ES-I3 (cell line): ENCODE measurements around the gene NCAPH2.

Experiments used
- H3K36me3 ChIP-seq: 2 replicates; pipeline ENCODE4 v1.6.1; 2013; ENCODE audit warnings: mild to moderate bottlenecking, low read length, control low read depth, moderate library complexity; ENCODE audit not compliant: insufficient read depth
- H3K4me1 ChIP-seq: 2 replicates; pipeline ENCODE4 v1.6.1; 2013; ENCODE audit warnings: mild to moderate bottlenecking, control low read depth, low read length; ENCODE audit not compliant: insufficient read depth
- H3K9ac ChIP-seq: 2 replicates; pipeline ENCODE4 v1.6.1; 2013; ENCODE audit warnings: low read depth, mild to moderate bottlenecking, low read length, moderate library complexity
- H3K9me3 ChIP-seq: 2 replicates; pipeline ENCODE4 v1.6.1; 2013; ENCODE audit warnings: mild to moderate bottlenecking, low read length, moderate library complexity; ENCODE audit not compliant: control insufficient read depth, insufficient read depth

The NCAPH2 gene

GRCh38 chr22:50546326-50547262, 38.6 kb downstream of the NCAPH2 start:
- H3K9ac ChIP-seq = no peak overlapping the region
- no peaks in the 10 kb centered on the region for H3K9me3 ChIP-seq
- H3K4me1 ChIP-seq = no peaks in the 10 kb centered on the region
- no peaks in the 10 kb centered on the region for H3K36me3 ChIP-seq

- H3K9ac ChIP-seq = no peak overlapping the region
- no peaks in the 10 kb centered on the region for H3K4me1 ChIP-seq
- H3K9me3 ChIP-seq = no peaks in the 10 kb centered on the region
- H3K36me3 ChIP-seq = no peaks in the 10 kb centered on the region
Observed at GRCh38 chr22:50547263-50547985, 39.4 kb downstream of the NCAPH2 start.

- no peaks in the 10 kb centered on the region for H3K4me1 ChIP-seq
- no peaks in the 10 kb centered on the region for H3K36me3 ChIP-seq
- H3K9ac ChIP-seq = no peak overlapping the region
- no peaks in the 10 kb centered on the region for H3K9me3 ChIP-seq
Observed at GRCh38 chr22:50548040-50548920, 40.3 kb downstream of the NCAPH2 start.

DNA sequence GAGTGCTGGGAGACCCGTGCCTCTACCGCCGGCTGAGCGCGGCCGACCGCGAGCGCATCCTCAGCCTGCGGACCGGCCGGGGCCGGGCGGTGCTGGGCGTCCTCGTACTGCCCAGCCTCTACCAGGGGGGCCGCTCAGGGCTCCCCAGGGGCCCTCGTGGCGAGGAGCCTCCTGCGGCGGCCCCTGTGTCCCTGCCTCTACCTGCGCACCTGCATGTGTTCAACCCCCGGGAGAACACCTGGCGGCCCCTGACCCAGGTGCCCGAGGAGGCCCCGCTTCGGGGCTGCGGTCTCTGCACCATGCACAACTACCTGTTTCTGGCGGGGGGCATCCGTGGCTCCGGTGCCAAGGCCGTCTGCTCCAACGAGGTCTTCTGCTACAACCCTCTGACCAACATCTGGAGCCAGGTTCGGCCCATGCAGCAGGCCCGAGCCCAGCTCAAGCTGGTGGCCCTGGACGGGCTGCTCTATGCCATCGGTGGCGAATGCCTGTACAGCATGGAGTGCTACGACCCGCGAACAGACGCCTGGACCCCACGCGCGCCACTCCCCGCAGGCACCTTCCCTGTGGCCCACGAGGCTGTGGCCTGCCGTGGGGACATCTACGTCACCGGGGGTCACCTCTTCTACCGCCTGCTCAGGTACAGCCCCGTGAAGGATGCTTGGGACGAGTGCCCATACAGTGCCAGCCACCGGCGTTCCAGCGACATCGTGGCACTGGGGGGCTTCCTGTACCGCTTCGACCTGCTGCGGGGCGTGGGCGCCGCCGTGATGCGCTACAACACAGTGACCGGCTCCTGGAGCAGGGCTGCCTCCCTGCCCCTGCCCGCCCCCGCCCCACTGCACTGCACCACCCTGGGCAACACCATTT, 41.1 kb downstream of the NCAPH2 start:
- Histone ChIP-seq H3K4me1 (no peaks in the 10 kb centered on the region), H3K9me3 (no peaks in the 10 kb centered on the region), H3K36me3 (no peaks in the 10 kb centered on the region), H3K9ac (no peak overlapping the region)

DNA sequence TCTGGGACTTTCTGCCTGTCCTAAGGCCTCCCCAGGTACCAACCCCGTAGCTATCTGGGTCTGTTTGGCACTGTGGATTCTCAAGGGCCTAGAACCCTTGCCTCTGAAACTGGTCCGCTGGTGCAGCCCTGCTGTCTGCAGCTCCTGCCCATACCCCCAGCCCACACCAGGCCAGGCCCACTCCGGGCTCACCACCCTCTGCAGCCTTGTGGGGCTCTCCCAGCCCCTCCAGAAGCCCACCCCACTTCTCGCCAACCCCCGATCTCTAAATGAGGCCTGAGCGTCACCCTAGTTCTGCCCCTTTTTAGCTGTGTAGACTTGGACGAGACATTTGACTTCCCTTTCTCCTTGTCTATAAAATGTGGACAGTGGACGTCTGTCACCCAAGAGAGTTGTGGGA, 42.4 kb downstream of the NCAPH2 start:
- Histone ChIP-seq H3K9me3 (no peaks in the 10 kb centered on the region), H3K4me1 (no peaks in the 10 kb centered on the region), H3K9ac (no peak overlapping the region), H3K36me3 (no peaks in the 10 kb centered on the region)

DNA sequence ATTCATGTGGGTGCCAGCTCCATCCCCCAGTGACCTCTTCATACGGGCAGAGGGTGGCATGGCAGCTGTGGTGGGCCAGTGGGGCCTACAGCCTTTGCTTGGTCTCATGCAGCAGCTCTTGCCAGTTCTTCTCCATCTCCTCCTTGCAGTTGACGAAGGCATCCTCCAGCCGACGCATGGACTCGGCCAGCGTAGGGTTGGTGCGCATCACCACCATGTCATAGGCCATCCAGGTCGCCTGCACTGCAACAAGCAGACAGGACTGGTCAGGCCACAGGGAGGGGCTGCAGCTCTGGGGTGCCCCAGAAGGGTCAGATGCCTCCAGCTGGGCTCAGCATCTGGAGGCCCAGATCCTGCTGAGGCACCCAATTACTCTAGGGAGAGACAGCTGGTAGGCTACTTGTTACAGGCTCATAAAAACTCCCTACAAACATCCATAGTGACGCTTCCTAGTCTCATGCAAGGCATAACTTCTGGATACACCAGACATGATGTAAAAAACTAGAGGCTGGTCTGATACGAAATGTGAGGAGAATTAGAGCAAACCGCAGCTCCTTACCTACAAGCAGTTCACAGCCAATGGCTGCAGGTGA, 43.2 kb downstream of the NCAPH2 start:
- H3K9me3 ChIP-seq = no peaks in the 10 kb centered on the region
- no peaks in the 10 kb centered on the region for H3K4me1 ChIP-seq
- no peak overlapping the region for H3K9ac ChIP-seq
- H3K36me3 ChIP-seq = no peaks in the 10 kb centered on the region

DNA sequence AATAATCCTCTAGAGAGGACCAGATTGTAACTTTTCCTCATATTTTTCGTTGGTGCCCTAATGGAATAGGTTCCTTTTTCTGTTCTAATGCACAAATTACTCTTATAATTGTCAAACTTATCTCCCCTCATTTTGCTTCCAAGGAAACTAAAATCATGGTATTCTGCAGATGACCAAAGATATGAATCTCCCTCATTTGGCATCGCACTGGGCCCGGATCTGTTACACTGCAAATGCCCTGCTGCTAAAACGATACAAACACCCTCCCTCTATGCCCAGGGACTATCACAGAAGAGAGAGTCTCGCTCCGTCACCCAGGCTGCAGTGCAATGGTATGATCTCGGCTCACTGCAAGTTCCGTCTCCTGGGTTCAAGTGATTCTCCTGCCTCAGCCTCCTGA, 45.3 kb downstream of the NCAPH2 start:
- H3K9me3 ChIP-seq = no peaks in the 10 kb centered on the region
- H3K9ac ChIP-seq = no peak overlapping the region
- H3K36me3 ChIP-seq = no peaks in the 10 kb centered on the region
- no peaks in the 10 kb centered on the region for H3K4me1 ChIP-seq

DNA sequence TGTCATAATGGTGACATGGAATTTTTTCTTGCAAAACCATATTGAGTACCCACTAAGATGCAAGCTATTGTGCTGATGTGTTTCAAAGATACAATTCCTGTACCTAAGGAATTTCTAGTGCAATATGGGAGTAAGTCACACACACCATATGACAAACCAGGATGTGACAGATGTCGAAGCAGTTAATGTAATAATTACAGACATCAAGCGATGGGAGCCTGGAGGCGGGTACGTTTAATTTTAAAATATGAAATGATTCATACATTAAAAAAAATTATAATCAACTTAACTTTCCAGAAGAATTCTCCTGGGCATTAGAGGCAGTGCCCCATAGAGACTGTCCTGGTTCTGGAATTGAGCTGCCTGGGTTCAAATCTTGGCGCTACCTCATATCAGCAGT, 48.7 kb downstream of the NCAPH2 start:
- H3K9ac ChIP-seq = no peak overlapping the region
- no peaks in the 10 kb centered on the region for H3K4me1 ChIP-seq
- H3K9me3 ChIP-seq = no peaks in the 10 kb centered on the region
- no peaks in the 10 kb centered on the region for H3K36me3 ChIP-seq

DNA sequence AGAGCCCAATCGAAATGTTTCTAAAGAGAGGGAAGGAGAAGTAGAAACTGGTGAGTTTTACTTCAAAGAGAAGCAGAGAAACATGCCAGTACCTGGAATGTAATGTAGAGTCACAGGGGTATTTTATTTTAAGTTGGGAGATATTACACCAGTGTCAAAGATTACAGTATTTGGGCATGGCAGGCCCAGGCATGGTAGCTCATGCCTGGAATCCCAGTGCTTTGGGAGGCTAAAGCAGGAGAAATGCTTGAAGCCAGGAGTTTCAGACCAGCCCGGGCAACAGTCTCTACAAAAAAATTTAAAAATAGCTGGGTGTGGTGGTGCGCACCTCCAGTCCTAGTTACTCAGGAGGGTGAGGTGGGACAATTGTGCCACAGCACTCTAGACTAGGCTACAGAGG, 52.0 kb downstream of the NCAPH2 start:
- Histone ChIP-seq H3K36me3 (no peaks in the 10 kb centered on the region), H3K4me1 (no peaks in the 10 kb centered on the region), H3K9me3 (no peaks in the 10 kb centered on the region), H3K9ac (no peak overlapping the region)

DNA sequence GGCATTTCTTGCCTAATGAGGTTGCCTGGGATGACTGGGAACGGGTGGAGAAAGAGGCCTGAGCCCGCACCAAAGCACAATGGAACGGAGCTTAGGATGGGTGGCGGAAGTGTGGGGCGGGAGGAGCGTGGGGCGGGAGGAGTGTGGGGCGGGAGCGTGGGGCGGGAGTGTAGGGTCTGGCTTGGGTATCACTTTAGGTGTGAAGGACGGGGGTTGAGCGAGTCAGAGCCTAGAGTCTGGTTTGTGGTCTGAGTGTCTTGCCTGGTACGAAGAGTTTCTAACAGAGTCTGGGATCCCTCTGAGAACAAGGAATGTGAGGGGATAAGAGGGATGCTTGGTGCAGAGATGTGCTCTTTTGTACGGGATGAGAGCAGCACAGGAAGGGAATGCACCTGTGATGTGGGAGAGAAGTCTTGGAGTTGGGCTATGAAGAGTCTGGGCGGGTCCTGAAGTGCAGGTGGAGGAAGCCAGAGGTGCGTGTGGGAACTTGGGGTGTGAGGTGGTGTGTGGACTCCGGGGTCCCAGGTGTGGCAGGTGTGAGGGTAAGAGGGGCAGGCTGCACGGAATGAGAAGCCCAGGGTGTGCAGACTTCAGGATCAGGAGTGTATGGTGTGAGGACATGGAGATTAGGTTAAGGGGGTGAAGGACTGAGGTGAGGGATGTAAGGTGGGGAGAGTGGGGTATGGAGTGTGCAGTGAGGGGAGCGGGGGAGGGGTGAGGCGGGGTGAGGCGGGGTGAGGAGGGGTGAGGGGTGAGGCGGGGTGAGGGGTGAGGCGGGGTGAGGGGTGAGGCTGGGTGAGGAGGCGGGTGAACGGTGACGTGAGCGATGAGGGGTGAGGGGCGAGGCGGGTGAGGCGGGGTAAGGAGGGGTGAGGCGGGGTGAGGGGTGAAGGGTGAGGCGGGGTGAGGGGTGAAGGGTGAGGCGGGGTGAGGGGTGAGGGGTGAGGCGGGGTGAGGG, 53.7 kb downstream of the NCAPH2 start:
- Histone ChIP-seq H3K9me3 (no peaks in the 10 kb centered on the region), H3K9ac (no peak overlapping the region), H3K4me1 (no peaks in the 10 kb centered on the region), H3K36me3 (no peaks in the 10 kb centered on the region)

DNA sequence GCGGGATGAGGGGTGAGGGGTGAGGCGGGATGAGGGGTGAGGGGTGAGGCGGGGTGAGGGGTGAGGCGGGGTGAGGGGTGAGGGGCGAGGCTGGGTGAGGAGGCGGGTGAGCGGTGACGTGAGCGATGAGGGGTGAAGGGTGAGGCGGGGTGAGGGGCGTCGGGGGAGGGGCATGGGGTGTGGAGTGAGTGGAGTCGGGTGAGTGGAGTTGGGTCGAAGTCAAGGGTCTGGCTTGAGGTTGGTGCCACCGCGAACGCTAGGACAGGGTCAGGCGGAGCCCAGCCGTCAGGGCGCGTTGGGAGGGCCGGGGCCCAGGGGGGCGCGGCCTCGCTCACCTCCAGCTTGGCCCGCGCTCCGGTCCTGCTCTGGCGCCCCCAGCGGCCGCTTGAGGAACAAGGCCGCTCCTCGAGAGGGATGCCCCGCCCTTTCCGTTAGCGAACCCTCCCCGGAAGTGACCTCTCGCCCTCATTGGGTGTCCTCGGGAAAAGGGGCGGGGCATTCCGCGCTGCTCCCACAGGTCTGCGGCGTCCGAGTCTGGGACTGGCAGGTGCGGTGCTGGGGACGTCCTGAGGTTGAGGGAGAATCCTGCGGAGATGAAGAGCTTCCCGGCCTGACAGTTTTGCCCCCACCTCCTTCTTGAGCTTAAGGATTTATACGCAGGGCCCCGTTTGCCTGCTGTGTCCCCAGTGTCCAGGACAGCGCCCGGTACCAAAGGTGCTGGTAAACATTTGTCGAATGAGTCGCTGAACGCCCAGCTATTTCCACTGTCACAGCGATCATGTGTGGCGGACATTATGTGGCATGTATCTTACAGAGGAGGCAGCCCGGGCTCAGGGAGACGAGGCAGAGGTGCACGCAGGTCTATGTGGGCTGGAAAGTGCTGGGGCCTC, 54.7 kb downstream of the NCAPH2 start, which contains the start of gene SYCE3:
TSS of gene SYCE3 (minus strand) at position 397 of the 890 bp plus-strand sequence. CDS start 6,514 bp downstream, outside the sequence.
- no peaks in the 10 kb centered on the region for H3K9me3 ChIP-seq
- peaks cover 2% of the 10 kb centered on the region; the same call in 1 of the 2 replicates for H3K36me3 ChIP-seq
- H3K9ac ChIP-seq = peak within 1 kb of the TSS; percentile 82
- H3K4me1 ChIP-seq = no peaks in the 10 kb centered on the region
